IPS-20b (cell line): ENCODE results near the gene TP53RK.

ENCODE experiments used
- H3K27ac ChIP-seq: one replicate; pipeline ENCODE4 v1.5.1; 2013; ENCODE audit warnings: low read length
- H3K27me3 ChIP-seq: 2 replicates; pipeline ENCODE4 v1.6.1; 2013; ENCODE audit warnings: mild to moderate bottlenecking, low read length, inconsistent platforms; ENCODE audit not compliant: insufficient read depth
- H3K36me3 ChIP-seq: 2 replicates; pipeline ENCODE4 v1.6.1; 2013; ENCODE audit warnings: low read depth, mild to moderate bottlenecking, inconsistent platforms, low read length, moderate library complexity; ENCODE audit not compliant: insufficient read depth
- H3K4me1 ChIP-seq: 2 replicates; pipeline ENCODE4 v1.6.1; 2013; ENCODE audit warnings: mild to moderate bottlenecking, control low read depth, inconsistent platforms, low read length, moderate library complexity; ENCODE audit not compliant: insufficient read depth
- H3K4me3 ChIP-seq: 2 replicates; pipeline ENCODE4 v1.5.1; 2013; ENCODE audit warnings: mild to moderate bottlenecking, low read length, inconsistent platforms
- H3K9ac ChIP-seq: 2 replicates; pipeline ENCODE4 v1.6.1; 2013; ENCODE audit warnings: low read depth, mild to moderate bottlenecking, inconsistent platforms, low read length, moderate library complexity
- H3K9me3 ChIP-seq: 2 replicates; pipeline ENCODE4 v1.6.1; 2013; ENCODE audit warnings: mild to moderate bottlenecking, low read depth, low read length, inconsistent platforms; ENCODE audit not compliant: insufficient read depth

TP53RK gene

DNA sequence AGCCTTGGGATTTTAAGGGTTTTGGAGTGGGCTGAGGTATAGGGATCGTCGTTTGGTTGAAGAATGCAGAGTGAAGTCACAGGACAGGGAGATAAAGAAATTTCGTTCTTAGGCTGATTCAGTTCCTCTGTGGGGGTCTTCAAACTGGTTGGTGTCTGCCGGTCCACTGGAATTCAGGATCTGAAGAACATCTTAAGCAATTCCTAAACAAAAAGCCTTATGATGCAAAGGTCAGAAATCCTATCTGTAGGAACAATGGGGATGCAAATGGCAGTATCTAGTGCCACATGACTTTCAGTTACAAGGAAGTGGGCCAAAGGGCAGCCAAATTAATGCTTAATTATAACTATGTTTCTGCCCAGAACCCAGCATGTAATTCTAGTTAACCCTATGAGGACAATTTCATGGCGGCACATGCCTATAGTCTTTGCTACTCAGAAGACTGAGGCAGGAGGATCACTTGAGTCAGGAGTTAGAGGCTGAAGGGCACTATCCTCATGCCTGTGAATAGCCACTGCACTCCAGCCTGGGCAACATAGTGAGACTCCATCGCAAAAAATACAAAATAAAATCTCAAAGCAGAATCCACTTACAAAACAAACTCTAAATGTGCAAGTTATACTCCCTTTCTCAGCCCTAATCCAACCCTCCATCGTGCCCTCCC lies 15.6 kb upstream of the TP53RK start:
- H3K9ac ChIP-seq = peak overlapping the region; percentile 52; the same call in 1 of the 2 replicates

DNA sequence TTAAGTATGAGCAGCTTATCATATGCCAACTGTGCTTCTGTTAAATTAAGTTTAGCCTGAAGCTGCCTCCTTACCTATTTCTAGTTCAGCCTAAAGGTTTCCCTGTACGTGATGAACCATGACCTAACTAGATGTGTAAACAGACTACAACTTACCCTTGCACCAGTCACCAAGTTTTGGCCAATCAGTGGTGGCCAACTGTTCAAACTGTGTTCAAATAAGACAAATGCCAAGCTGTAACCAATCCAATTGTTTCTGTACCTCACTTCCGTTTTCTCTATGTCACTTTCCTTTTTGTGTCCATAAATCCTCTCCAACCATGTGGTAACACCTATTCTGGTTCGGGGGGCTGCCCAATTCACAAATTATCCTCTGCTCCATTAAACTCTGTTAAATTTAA lies 14.2 kb upstream of the TP53RK start:
- H3K27ac ChIP-seq = no peak overlapping the region
- no peaks in the 10 kb centered on the region for H3K36me3 ChIP-seq
- H3K9me3 ChIP-seq = peaks cover 12% of the 10 kb centered on the region
- peaks cover 12% of the 10 kb centered on the region; the same call in 1 of the 2 replicates for H3K4me1 ChIP-seq
- no peaks in the 10 kb centered on the region for H3K27me3 ChIP-seq
- no peak overlapping the region for H3K4me3 ChIP-seq
- H3K9ac ChIP-seq = no peak overlapping the region

More for the DNA sequence above, 15.6 kb upstream of the TP53RK start:
- Histone ChIP-seq H3K4me3 (peak overlapping the region; percentile 10; the same call in 1 of the 2 replicates), H3K27ac (no peak overlapping the region), H3K27me3 (no peaks in the 10 kb centered on the region), H3K36me3 (no peaks in the 10 kb centered on the region), H3K4me1 (peaks cover 19% of the 10 kb centered on the region), H3K9me3 (peaks cover 12% of the 10 kb centered on the region)

DNA sequence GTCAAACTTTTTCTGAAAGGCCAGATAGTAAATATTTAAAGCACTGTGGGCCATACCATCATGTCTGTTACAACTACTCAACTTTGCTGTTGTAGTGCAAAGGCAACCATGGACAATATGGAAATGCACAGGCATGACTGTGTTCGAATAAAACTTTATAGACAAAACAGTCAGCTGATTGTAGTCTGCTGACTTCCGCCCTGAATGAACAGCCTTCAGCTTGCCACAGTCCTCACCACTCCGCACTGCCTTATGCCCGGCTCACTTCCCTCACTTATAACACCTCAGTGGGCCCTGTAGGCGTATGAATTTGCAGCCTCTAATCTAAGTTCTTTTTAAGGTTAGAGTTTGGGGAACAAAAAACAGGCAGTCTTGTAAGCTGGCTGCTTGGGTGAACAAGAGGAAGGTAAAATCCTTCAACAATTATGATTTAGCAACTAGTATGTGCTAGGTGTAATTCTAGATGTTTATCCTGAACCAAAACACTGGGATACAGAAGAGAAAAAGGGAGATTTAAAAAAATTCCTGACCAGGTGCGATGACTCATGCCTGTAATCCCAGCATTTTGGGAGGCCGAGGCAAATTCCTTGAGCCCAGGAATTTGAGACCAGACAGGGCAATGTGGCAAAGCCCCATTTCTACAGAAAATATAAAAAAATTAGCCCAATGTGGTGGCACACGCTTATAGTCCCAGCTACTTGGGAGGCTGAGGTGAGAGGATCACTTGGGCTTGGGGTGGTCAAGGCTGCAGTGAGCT lies 13.4 kb upstream of the TP53RK start:
- Histone ChIP-seq H3K27me3 (no peaks in the 10 kb centered on the region), H3K4me1 (peaks cover 12% of the 10 kb centered on the region; the same call in 1 of the 2 replicates), H3K9ac (no peak overlapping the region), H3K9me3 (peaks cover 12% of the 10 kb centered on the region), H3K27ac (no peak overlapping the region), H3K36me3 (no peaks in the 10 kb centered on the region), H3K4me3 (no peak overlapping the region)

DNA sequence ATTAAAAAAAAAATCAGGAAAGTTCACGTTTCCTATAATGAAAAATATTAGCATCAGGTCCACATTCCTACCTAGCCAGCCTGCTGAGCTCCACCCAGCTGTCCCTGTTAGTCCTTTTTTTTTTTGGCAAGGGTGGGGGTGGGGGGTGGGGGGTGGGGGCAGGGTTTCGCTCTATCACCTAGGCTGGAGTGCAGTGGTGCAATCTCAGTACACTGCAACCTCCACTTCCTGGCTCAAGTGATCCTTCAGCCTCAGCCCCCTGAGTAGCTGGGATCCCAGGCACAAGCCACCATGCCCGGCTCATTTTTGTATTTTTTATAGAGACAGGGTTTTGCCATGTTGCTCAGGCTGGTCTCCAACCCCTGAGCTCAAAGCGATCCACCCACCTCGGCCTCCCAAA lies 12.7 kb upstream of the TP53RK start:
- H3K27ac ChIP-seq = no peak overlapping the region
- no peaks in the 10 kb centered on the region for H3K27me3 ChIP-seq
- H3K4me3 ChIP-seq = no peak overlapping the region
- H3K4me1 ChIP-seq = peaks cover 12% of the 10 kb centered on the region; the same call in 1 of the 2 replicates
- H3K36me3 ChIP-seq = no peaks in the 10 kb centered on the region
- no peak overlapping the region; the same call in 1 of the 2 replicates for H3K9ac ChIP-seq
- peaks cover 10% of the 10 kb centered on the region for H3K9me3 ChIP-seq

DNA sequence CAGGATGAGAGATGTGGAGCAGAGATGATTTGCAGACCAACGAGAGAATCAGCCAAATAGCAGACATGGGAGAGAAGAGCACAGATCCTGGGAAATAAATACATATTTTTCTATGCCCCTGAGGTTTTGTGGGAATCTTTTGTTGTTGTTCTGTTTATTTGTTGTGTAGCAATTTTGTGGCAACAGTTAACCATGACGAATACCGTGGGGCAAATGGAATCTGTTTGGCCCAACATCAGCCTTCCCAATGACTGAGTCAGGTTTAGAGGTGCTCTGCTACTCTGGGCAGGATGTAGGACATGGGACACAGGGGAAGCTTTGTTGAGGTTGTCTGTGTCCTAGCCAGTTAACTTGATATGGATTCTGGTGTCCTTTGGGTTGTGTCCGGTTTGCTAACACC lies 12.3 kb upstream of the TP53RK start:
- no peak overlapping the region; the same call in 1 of the 2 replicates for H3K9ac ChIP-seq
- H3K4me1 ChIP-seq = peaks cover 12% of the 10 kb centered on the region; the same call in 1 of the 2 replicates
- no peak overlapping the region for H3K27ac ChIP-seq
- H3K9me3 ChIP-seq = peaks cover 6% of the 10 kb centered on the region
- no peaks in the 10 kb centered on the region for H3K27me3 ChIP-seq
- no peak overlapping the region for H3K4me3 ChIP-seq
- H3K36me3 ChIP-seq = no peaks in the 10 kb centered on the region

DNA sequence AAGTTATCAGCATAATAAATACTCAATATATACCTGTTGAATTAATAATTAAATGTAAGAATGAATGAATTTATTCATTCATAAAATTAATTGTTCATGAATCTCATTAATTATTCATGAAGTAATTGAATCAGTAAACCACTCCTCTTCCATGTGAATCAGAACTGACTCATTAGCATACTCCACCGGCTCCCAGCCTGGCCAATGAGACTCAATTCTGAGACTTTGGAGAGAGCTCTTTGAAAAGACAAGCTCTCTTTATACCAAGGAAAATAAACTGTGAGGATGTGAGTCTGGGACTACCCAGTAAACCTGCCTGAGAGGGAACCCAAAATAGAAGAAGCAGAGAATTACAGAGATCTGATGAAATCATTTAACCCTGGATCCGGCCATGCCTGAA lies 11.8 kb upstream of the TP53RK start:
- Histone ChIP-seq H3K27me3 (no peaks in the 10 kb centered on the region), H3K36me3 (no peaks in the 10 kb centered on the region), H3K4me3 (no peak overlapping the region), H3K27ac (no peak overlapping the region), H3K4me1 (peaks cover 12% of the 10 kb centered on the region; the same call in 1 of the 2 replicates), H3K9me3 (peaks cover under 1% of the 10 kb centered on the region; the same call in 1 of the 2 replicates), H3K9ac (no peak overlapping the region; the same call in 1 of the 2 replicates)

DNA sequence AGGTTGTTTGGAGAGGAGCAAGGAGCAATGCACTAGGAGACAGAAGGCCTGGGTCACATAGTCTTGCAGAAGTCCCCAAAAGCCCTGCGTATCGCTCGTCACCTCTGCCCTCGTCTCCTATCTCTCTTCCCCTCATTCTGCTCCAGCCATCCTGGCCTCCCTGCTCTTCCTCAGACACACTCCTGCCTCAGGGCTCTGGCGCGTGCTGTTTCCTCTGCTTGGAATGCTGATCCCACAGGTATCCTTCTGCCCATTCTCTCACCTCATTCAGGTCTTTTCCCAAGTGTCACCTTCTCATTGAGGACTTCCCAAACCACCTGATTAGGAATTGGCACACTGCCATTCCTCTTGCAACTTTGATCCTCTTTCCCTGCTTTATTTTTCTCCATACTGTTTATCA lies 11.2 kb upstream of the TP53RK start:
- no peak overlapping the region for H3K9ac ChIP-seq

DNA sequence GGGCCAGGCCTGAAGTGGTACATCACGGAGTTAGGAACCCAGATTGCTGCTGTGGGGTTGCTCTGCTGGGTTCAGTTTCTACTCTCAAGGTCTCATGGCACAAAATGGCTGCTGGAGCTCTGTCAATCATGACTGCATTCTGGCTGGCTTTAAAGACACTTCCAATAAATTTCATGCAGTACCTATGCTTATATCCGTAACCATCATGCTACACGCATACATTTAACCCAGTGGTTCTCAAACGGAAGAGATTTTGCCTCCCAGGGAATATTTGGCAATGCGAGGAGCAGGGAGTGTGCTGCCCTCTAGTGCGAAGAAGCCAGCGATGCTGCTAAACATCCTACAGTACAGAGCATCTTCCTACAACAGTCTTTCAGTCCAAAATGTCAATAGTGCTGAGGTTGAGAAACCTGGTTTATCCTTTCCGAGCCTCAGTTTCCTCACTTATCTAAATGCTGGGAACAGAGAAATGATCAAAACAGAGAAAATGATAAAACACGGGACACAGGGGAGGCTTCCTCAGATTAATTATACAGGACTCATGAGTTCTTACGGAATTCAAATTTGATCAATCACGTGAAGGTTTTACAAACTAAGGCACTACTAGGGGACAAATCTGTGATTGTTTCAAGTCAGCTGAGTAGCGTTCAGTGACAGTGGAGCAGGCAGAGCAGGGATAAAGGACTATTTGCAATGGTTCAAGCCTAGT lies 10.6 kb upstream of the TP53RK start:
- no peak overlapping the region for H3K4me3 ChIP-seq
- no peaks in the 10 kb centered on the region for H3K27me3 ChIP-seq
- H3K27ac ChIP-seq = no peak overlapping the region
- H3K9ac ChIP-seq = no peak overlapping the region
- no peaks in the 10 kb centered on the region for H3K9me3 ChIP-seq
- H3K4me1 ChIP-seq = peaks cover 12% of the 10 kb centered on the region; the same call in 1 of the 2 replicates
- H3K36me3 ChIP-seq = no peaks in the 10 kb centered on the region

More for the DNA sequence above, 11.2 kb upstream of the TP53RK start:
- no peaks in the 10 kb centered on the region for H3K36me3 ChIP-seq
- H3K4me3 ChIP-seq = no peak overlapping the region
- no peaks in the 10 kb centered on the region for H3K27me3 ChIP-seq
- H3K9me3 ChIP-seq = no peaks in the 10 kb centered on the region
- peaks cover 12% of the 10 kb centered on the region; the same call in 1 of the 2 replicates for H3K4me1 ChIP-seq
- H3K27ac ChIP-seq = no peak overlapping the region

DNA sequence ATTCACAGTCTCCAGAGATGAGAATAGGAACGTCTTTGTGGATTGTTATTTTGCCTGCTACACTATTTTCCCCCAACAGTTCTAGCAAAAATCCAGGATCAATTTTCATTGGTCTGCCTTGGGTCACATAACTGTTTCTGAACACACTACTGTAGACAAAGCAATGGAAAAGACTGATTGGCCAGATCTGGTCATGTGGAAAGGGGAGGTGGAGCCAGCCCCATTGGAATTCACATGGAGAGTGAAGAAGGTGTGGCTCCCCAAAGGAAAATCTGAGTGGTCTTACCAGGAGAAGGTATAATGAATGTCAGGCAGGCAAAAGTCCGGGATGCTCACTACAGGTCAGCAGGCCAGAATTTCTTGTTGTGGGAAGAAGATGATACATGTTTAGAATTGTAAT lies 9.5 kb upstream of the TP53RK start:
- Histone ChIP-seq H3K9ac (no peak overlapping the region), H3K27ac (no peak overlapping the region), H3K4me3 (no peak overlapping the region), H3K4me1 (peaks cover 12% of the 10 kb centered on the region; the same call in 1 of the 2 replicates), H3K9me3 (no peaks in the 10 kb centered on the region), H3K36me3 (no peaks in the 10 kb centered on the region), H3K27me3 (no peaks in the 10 kb centered on the region)

DNA sequence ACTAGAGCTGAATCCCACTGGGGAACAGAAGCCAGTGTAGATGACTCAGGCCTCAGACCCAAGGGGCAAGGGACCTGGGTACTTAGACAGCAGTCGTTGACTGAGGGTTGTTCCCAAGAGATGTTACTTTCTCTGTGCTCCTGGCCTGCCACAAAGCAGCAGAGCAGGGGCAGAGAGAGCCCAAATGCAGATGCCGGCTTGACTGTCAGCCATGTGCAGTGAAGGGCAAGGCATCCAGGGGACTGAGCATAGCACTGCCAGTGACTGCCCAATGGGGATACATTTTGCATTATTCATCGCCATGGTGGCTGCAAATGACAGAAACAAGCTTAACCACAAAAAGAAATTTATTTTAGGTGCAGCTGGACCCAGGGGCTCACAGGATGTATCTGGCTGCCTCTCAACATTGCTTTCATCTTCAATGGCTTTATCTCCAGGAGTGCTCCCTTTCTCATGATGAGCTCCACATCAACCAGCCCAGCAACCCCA lies 7.6 kb upstream of the TP53RK start:
- no peaks in the 10 kb centered on the region for H3K27me3 ChIP-seq
- no peak overlapping the region for H3K4me3 ChIP-seq
- H3K4me1 ChIP-seq = peaks cover 6% of the 10 kb centered on the region; the same call in 1 of the 2 replicates
- no peaks in the 10 kb centered on the region for H3K36me3 ChIP-seq
- H3K9me3 ChIP-seq = no peaks in the 10 kb centered on the region
- H3K27ac ChIP-seq = no peak overlapping the region
- H3K9ac ChIP-seq = no peak overlapping the region

DNA sequence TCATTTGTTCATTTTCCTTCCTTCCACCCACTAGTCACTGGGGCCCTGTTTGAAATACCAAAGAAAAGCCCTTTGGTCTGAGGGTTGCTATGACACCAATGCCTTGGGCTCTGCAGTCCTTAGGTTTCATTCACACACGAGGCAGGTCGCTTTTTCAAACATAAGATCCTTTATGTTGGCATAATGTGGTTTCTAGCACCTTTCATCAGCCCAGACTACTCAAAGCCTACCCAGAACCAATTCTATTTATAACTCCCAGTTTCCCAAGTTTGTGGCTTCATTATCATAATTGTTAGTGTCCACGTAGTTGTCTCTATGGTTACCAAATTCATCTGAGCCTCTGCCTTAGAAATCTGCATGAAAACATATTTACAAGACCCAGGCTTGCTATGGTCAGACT lies 6.6 kb upstream of the TP53RK start:
- Histone ChIP-seq H3K27ac (no peak overlapping the region), H3K4me3 (no peak overlapping the region), H3K36me3 (no peaks in the 10 kb centered on the region), H3K4me1 (no peaks in the 10 kb centered on the region), H3K9me3 (no peaks in the 10 kb centered on the region), H3K9ac (no peak overlapping the region), H3K27me3 (no peaks in the 10 kb centered on the region)
